Measurements from ENCODE around the gene SORBS2. TPM values are rescaled to one million over a fixed set of nuclear protein-coding genes. Genes with fewer than 3 reads are reported as not detected.

Gene SORBS2
- total RNA-seq, 1 experiment from 2014 or later: 9.7 TPM

- H3K27ac Mint-ChIP-seq: no peak overlapping the region
- no peaks in the 10 kb centered on the region for H3K27me3 Mint-ChIP-seq (ENCODE audit: low read depth)
- no CpG with 5 or more reads among the region's 4 CpGs for WGBS (ENCODE audit: extremely low coverage, insufficient read length, low lambda C conversion rate)
- TF ChIP-seq, protein P1, sequence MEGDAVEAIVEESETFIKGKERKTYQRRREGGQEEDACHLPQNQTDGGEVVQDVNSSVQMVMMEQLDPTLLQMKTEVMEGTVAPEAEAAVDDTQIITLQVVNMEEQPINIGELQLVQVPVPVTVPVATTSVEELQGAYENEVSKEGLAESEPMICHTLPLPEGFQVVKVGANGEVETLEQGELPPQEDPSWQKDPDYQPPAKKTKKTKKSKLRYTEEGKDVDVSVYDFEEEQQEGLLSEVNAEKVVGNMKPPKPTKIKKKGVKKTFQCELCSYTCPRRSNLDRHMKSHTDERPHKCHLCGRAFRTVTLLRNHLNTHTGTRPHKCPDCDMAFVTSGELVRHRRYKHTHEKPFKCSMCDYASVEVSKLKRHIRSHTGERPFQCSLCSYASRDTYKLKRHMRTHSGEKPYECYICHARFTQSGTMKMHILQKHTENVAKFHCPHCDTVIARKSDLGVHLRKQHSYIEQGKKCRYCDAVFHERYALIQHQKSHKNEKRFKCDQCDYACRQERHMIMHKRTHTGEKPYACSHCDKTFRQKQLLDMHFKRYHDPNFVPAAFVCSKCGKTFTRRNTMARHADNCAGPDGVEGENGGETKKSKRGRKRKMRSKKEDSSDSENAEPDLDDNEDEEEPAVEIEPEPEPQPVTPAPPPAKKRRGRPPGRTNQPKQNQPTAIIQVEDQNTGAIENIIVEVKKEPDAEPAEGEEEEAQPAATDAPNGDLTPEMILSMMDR (conservative IDR thresholded peaks at IDR 0.05): no peak
- Histone ChIP-seq H3K9me3 (ENCODE audit: control insufficient read depth, low read depth, low read length) (no peaks in the 10 kb centered on the region), H2BK15ac (ENCODE audit: low read depth, low read length) (no peak overlapping the region), H3K56ac (ENCODE audit: insufficient read length, low read depth, low read length) (no peak overlapping the region), H3T11ph (ENCODE audit: low read length) (no peak overlapping the region), H2BK120ac (ENCODE audit: low read depth, low read length, poor library complexity, severe bottlenecking) (no peak overlapping the region), H2BK20ac (ENCODE audit: low read depth, low read length, poor library complexity, severe bottlenecking) (no peak overlapping the region), H3K79me1 (ENCODE audit: insufficient read depth, low read depth, low read length, poor library complexity, severe bottlenecking) (no peaks in the 10 kb centered on the region), H2AFZ (ENCODE audit: low read length) (no peak overlapping the region), H2AK5ac (ENCODE audit: insufficient read length, low read length) (no peak overlapping the region), H3K14ac (ENCODE audit: insufficient read depth, low read length) (no peak overlapping the region), H3K9ac (ENCODE audit: extremely low read depth, insufficient read length, low read length) (no peak overlapping the region), H4K8ac (replicated peaks; ENCODE audit: insufficient read length, low read depth, low read length) (no peak overlapping the region), H2BK5ac (ENCODE audit: insufficient read length, low read length) (no peak overlapping the region), H3K27me3 (ENCODE audit: insufficient read depth, low read length) (no peaks in the 10 kb centered on the region), H3K4me2 (ENCODE audit: insufficient read depth, insufficient read length, low read length) (no peak overlapping the region), H4K5ac (ENCODE audit: insufficient read length, low read depth, low read length) (no peak overlapping the region), H3K4me1 (ENCODE audit: insufficient read depth, low read length) (peaks cover 2% of the 10 kb centered on the region), H3K79me2 (ENCODE audit: insufficient read depth, low read length) (no peaks in the 10 kb centered on the region), H4K91ac (ENCODE audit: insufficient read length, low read depth, low read length) (no peak overlapping the region), H3K27ac (ENCODE audit: insufficient read length, low read depth, low read length) (no peak overlapping the region), H4K20me1 (ENCODE audit: control insufficient read depth, insufficient read depth, insufficient read length) (no peaks in the 10 kb centered on the region), H3K23me2 (ENCODE audit: insufficient read length, low read depth, low read length, poor library complexity, severe bottlenecking) (no peaks in the 10 kb centered on the region), H3K4ac (ENCODE audit: low read depth, low read length) (no peak overlapping the region), H3K18ac (ENCODE audit: insufficient read length, low read depth, low read length) (no peak overlapping the region), H2BK12ac (ENCODE audit: insufficient read length, low read depth, low read length) (no peak overlapping the region), H3K23ac (ENCODE audit: insufficient read length, low read depth, low read length) (no peak overlapping the region)
- no peak overlapping the region for H3K4me3 Mint-ChIP-seq
- DNase-seq: no peak
- peaks cover 14 to 17% of the 10 kb centered on the region in 2 experiments for H3K4me1 Mint-ChIP-seq
- H3K9me3 Mint-ChIP-seq: no peaks in the 10 kb centered on the region; a peak in 2 of 5 replicates
- peaks cover 0 to 8% (median 0%) of the 10 kb centered on the region in 3 experiments; a peak in 3 of 7 replicates for H3K36me3 Mint-ChIP-seq (ENCODE audit: insufficient read depth in 1 of 3, low read depth in 3 of 3)
Measured at GRCh38 chr4:185801471-185801870, 10.5 kb downstream of the SORBS2 start.
